ENCODE data around the gene TULP4. TPM values are rescaled to one million over a fixed set of nuclear protein-coding genes. Genes with fewer than 3 reads are reported as not detected.

Gene TULP4
- polyA plus RNA-seq, 2 of the 4 experiments (the other 2 are of a cell fraction), result 5.0 to 10.6 TPM

GRCh38 chr6:158373214-158373613, 60.9 kb downstream of the TULP4 start:
- no peaks in the 10 kb centered on the region for H3K9me3 ChIP-seq
- DNase-seq (ENCODE audit: low read depth in 1 of 2, low spot score in 1 of 2), result no peak
- H3K4me3 ChIP-seq, result no peak overlapping the region
- ChIA-PET CTCF (interaction anchor here (0.7 kb wide), 1 partner anchor 88 kb away, joined by 3 read pairs; no protein-coding TSS in a partner anchor), POLR2A (no interaction called here)
- no peak overlapping the region for H3K27ac ChIP-seq
- H3K4me2 ChIP-seq, result no peak overlapping the region
- no peak for ATAC-seq
- no peak for TF ChIP-seq HEYL (CRISPR knock-in tag; IDR thresholded peaks at IDR 0.05)
- no peak for TF ChIP-seq RFX5 (IDR thresholded peaks at IDR 0.05)
- no peak for TF ChIP-seq ZSCAN20 (CRISPR knock-in tag; IDR thresholded peaks at IDR 0.05)
- no peak for TF ChIP-seq ZFP36 (IDR thresholded peaks at IDR 0.05; ENCODE audit: borderline replicate concordance, partially characterized antibody)
- TF ChIP-seq JUNB (IDR thresholded peaks at IDR 0.05), result no peak
- no peak for TF ChIP-seq CHD2 (IDR thresholded peaks at IDR 0.05; ENCODE audit: low read length, partially characterized antibody)
- TF ChIP-seq CBX8 (IDR thresholded peaks at IDR 0.05), result no peak
- TF ChIP-seq FOSL2 (IDR thresholded peaks at IDR 0.05), result no peak
- no peak for TF ChIP-seq FOSL2 (CRISPR knock-in tag; IDR thresholded peaks at IDR 0.05)
- TF ChIP-seq REST (IDR thresholded peaks at IDR 0.05), result no peak
- TF ChIP-seq NR3C1 (IDR thresholded peaks at IDR 0.05), result no peak
- no peak for TF ChIP-seq FOXS1 (CRISPR knock-in tag; IDR thresholded peaks at IDR 0.05)
- TF ChIP-seq KDM1A (IDR thresholded peaks at IDR 0.05; ENCODE audit: low read depth), result no peak
- no peak for TF ChIP-seq PBX3 (IDR thresholded peaks at IDR 0.05)
- no peak for TF ChIP-seq JUN (IDR thresholded peaks at IDR 0.05)
- FAIRE-seq, result no peak
- H3K4me1 ChIP-seq, result no peaks in the 10 kb centered on the region
- 83% methylated on average over 9 of the region's 9 CpGs for WGBS (ENCODE audit: missing lambda C conversion rate)

- H3K27ac ChIP-seq, result no peak overlapping the region
- H3K4me1 ChIP-seq, result no peaks in the 10 kb centered on the region
- DNase-seq (ENCODE audit: low read depth in 1 of 2, low spot score in 1 of 2), result no peak
- no peak for ATAC-seq
- CTCF ChIA-PET, result no interaction called here
- H3K9me3 ChIP-seq, result no peaks in the 10 kb centered on the region
- WGBS (ENCODE audit: missing lambda C conversion rate), result 80% methylated on average over 5 of the region's 5 CpGs
- FAIRE-seq, result no peak
- H3K4me2 ChIP-seq, result no peak overlapping the region
- H3K4me3 ChIP-seq, result no peak overlapping the region
- TF ChIP-seq ZNF302 (CRISPR knock-in tag; IDR thresholded peaks at IDR 0.05) (no peak), CEBPB (IDR thresholded peaks at IDR 0.05) (peak in 1 of 2 experiments; percentile 41; a peak in 1 of 4 replicates)
- POLR2A ChIA-PET, result no interaction called here
Observed at GRCh38 chr6:158374020-158374419, 61.8 kb downstream of the TULP4 start.

GRCh38 chr6:158376631-158377081, 64.4 kb downstream of the TULP4 start:
- H3K4me1 ChIP-seq, result no peaks in the 10 kb centered on the region
- ChIA-PET POLR2A (no interaction called here), CTCF (no interaction called here)
- H3K9me3 ChIP-seq, result no peaks in the 10 kb centered on the region
- no peak for DNase-seq (ENCODE audit: low read depth in 1 of 2, low spot score in 1 of 2)
- no peak overlapping the region for H3K4me2 ChIP-seq
- no peak for FAIRE-seq
- H3K4me3 ChIP-seq, result no peak overlapping the region
- no peak for ATAC-seq
- TF ChIP-seq HOXA7 (CRISPR knock-in tag; IDR thresholded peaks at IDR 0.05) (no peak), CBX8 (IDR thresholded peaks at IDR 0.05) (no peak), RAD21 (conservative IDR thresholded peaks at IDR 0.05 in 1 of 2, IDR thresholded peaks at IDR 0.05 in 1 of 2) (no peak), POLR2A (IDR thresholded peaks at IDR 0.05; ENCODE audit: low read length) (no peak), E2F6 (IDR thresholded peaks at IDR 0.05; ENCODE audit: borderline replicate concordance, low read depth) (no peak), FOXS1 (CRISPR knock-in tag; IDR thresholded peaks at IDR 0.05) (no peak), RARB (CRISPR knock-in tag; IDR thresholded peaks at IDR 0.05) (no peak), SREBF2 (IDR thresholded peaks at IDR 0.05) (no peak), PBX3 (IDR thresholded peaks at IDR 0.05) (no peak), NFE2L2 (conservative IDR thresholded peaks at IDR 0.05; ENCODE audit: low read length) (no peak), RCOR1 (IDR thresholded peaks at IDR 0.05; ENCODE audit: low read depth, low read length) (no peak), BCL3 (IDR thresholded peaks at IDR 0.05) (no peak), SMC3 (IDR thresholded peaks at IDR 0.05) (no peak), ESRRA (IDR thresholded peaks at IDR 0.05; ENCODE audit: borderline replicate concordance, low read length) (no peak), PHF8 (IDR thresholded peaks at IDR 0.05; ENCODE audit: borderline replicate concordance, low read depth) (no peak), RFX5 (IDR thresholded peaks at IDR 0.05) (no peak)
- WGBS (ENCODE audit: missing lambda C conversion rate), result 63% methylated on average over 3 of the region's 3 CpGs
- no peak overlapping the region for H3K27ac ChIP-seq
